NCI-H1417 (cell line): ENCODE measurements around the gene PFN2.
A peak's percentile ranks its signal among the peaks of the same experiment; 100 is the strongest.
"Not testable (repeated sequence)": the region's sequence is repeated elsewhere in the genome, so short reads cannot be mapped to it uniquely, and the experiment has no call there.

Experiments
- DNase-seq, 3 experiments: peaks; one replicate each; lab custom pipeline; 2025; lab: John Stamatoyannopoulos, UW

Gene PFN2

DNA sequence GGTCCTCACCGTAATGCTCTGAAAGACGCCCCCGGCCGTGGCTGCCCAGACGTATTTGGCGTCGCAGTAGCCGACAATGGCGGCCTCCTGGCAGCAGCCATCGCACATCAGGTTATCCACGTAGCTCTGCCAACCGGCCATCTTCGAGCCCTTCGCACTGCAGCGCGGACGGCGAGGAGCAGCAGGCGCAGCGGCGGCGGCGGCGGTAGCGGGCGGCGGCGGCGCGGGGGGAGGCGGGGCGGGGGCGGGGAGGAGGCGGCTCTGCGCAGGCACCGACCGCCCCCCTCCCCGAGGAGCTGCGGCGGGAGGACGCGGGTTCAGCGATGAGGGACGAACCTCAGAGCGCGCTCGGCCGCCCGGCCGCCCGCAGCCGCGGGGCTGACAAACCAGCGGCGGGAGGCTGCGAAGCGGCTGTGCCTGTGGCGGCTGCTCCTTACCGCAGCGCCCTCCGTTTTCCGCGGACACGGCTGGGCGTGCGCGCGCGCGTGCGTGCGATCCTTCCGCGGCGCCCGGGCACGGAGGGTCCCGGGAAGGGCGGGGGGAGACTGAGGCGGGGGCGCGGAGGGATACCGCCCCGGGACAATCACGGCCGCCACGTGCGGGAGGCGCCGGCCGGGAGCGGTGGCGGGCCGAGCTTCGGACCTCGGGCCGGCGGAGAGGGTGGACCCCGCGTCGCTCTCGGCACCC lies at the start of gene PFN2:
Gene PFN2 (minus strand): TSS at position 180 of the 687 bp plus-strand sequence. CDS start 39 bp downstream, at position 141.
- peak; percentile 88 to 99 (median 97) for DNase-seq

DNA sequence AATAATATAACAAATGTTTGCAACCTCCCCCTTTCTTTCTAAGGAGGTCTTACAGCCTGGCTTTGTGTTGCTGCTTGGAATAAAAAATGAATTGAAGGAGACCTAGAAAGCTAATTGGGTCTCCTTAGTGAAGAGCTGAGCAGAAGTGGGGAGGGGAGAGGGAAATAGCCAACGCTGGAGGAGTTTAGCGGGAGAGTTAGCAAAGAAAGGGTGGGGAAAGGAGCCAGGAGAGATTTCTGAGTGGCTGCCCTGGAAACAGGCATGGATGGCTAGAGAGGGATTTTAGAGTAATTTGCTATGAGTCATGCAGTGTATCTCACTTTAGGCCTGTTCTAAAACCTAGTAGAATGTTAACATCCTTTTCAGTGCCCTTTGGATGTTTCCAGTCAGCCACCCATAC lies 45.2 kb upstream of the PFN2 start:
- peak in 1 of 3 experiments; percentile 6 for DNase-seq

DNA sequence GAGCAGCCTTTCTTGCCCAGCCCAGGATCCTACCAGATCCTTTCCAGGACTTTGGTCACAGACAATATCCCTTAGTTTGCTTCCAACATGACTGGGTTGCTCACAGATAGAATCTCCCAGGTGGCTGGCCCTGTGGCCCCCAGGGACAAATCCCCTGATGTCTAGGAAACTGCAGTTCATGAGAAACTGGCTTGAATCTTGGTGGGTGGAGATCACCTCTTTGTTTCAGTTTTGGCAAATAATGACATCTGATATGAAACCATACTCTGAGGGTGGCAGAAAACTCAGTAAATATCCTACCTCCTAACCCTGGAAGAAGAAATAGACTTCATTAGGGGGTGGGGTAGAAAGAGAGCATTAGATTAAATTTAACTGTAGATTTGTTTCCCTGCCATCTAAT lies 44.1 kb upstream of the PFN2 start:
- no peak for DNase-seq

DNA sequence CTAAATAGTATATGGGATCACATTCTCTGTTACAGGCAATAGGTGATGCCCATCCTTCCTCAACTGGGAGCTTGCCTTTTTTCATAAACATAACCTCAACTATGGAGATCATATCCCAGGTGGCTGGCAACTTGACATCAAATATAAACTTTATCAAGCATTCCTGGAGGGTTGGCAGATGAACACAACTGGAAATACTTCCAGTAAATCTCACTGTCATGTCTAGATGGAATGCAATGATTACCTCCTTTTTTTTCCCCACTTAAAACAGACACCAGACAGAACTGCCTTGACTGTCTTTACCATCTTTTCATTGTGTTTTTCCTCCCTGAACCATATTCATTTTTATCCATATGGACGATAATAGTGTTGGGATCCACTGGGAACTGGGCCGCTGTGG lies 43.1 kb upstream of the PFN2 start:
- no peak for DNase-seq

GRCh38 chr3:150006794-150007193 lies 36.1 kb upstream of the PFN2 start:
- DNase-seq = no peak

GRCh38 chr3:150005243-150006112 lies 34.8 kb upstream of the PFN2 start:
- no peak for DNase-seq

GRCh38 chr3:150000641-150001040 lies 29.9 kb upstream of the PFN2 start:
- DNase-seq = no peak

DNA sequence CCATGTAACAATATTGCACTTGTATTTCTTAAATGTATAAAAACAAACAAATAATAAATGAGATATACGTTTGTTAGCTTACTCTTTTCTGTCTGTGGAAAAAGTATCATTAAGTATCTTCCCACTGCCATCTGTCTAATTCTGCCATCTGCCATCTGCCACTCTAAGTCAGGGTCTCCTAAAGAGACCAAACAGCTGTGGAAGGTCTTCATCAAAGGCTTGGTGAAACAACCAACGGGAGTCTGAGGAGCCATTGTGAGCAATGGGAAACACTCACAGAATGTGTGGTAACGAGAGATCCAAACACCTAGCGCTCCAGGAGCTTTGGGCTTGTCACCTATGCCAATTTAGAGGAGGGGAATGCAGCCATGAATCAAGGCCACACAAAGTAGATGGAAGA lies 28.7 kb upstream of the PFN2 start:
- no peak for DNase-seq

GRCh38 chr3:149998946-149999345 lies 28.3 kb upstream of the PFN2 start:
- DNase-seq = no peak

GRCh38 chr3:149992416-149993058 lies 21.8 kb upstream of the PFN2 start:
- no peak for DNase-seq

GRCh38 chr3:149990423-149990948 lies 19.8 kb upstream of the PFN2 start:
- no peak for DNase-seq

DNA sequence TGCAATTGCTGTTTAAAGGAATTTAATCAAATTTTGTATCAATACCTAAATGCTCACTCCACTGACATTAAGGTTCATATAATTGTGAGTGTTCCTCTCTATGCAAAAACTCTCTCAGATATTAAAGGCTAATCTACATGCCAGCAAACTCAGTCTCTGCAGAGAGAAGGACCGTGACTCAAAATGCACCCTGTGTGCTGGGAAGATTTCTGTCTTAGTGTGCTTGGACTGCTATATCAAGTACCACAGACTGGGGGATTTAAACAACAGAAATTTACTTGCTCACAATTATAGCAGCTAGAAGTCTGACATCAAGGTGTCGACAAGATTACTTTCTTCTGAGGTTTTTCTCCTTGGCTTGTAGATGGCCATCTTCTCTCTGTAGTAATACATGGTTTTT lies 18.6 kb upstream of the PFN2 start:
- DNase-seq = no peak

DNA sequence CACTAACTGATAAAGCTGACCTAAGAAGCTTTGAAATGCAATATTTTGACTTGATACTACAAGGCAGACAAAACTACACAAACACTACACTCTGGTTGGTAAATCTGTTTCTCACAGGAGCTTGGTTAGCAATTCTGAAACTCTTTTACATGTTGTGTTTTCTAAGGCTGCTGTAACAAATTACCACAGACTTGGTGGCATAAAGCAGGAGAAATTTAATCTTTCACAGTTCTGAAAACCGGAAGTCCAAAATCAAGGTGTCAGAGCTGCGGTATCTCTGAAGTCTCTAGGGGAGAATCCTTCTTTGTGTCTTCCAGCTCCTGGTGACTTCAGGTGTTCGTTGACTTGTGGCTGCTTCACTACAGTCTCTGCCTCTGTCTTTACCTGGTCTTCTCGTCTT lies 12.9 kb upstream of the PFN2 start:
- DNase-seq = no peak

- DNase-seq = not testable (repeated sequence)
These were observed 12.4 kb upstream of the PFN2 start for GRCh38 chr3:149983053-149983452.

GRCh38 chr3:149981979-149982378 lies 11.3 kb upstream of the PFN2 start:
- DNase-seq = not testable (repeated sequence)

DNA sequence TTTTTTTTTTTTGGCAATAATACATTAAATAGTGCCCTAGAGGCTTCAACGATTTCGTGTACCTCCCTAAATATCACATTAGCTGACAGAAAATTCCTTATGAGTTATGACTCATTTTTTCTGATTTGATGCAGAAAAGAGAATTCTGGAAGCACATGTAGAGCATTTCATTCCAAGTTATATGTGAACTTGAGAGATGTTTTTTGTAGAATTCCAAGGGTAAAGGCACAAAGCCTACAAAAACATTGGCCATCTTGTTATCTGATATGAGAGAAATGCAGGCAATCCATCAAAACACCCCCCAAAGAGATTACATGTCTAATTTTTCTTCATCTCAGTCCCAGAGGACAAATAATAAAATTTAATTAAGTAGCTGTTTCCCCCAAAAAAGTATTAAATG lies 6.7 kb upstream of the PFN2 start:
- no peak for DNase-seq

DNA sequence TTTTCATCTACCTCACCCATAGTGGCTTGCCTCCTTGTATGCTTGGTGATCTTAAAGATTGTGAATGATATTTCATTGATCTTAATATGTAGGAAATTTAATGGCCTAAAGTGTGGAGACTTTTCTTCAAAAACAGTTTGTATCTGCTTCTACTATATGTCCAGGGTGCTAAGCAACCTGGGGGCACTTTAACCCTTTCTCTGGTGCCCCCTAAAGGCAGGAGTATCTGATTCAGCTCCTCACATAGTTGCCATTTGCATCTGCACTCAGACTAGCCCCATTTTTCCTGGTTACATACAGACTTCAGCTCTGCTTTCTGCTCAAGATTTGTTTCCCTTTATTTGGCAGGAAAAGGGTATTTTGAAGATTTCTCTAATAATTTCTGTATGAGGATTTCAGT lies 5.2 kb upstream of the PFN2 start:
- no peak for DNase-seq

DNA sequence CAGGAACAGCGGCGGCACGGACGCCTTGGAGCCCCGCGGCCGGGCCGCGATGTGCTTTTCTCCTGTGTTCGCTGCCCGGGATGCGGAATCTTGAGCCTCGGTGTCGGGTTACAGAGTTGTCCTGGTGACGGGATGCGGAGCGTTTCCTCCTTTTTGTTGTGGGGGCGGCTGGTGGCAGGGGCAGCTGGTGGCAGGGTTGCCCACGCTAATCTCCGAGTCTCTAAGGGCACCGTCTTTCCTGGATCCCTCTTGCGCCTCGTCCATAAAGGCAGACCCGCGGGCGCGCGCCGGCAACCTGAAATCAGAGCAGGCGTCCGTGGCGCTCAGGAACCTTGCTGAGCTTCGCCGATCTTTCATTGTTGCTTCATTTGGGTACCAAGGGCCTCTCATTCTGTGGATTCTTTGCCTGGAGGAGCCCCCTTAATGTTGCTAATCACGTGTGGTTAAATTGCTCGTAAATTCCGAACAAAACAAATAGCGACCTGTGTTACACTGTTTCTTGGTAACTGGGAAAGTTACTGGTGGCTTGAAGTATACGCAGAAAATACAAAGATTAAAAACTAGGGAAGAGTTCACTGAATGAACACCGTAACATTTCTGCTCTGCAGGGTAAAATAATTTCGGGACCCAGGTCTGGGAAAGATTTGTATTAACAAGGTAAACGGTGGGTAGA lies 844 bp upstream of the PFN2 start:
- DNase-seq = peak; percentile 82 to 99 (median 97)

GRCh38 chr3:149969940-149970715 lies 567 bp downstream of the PFN2 start:
- DNase-seq = peak; percentile 76 to 95 (median 90)

GRCh38 chr3:149969110-149969939 lies 1.4 kb downstream of the PFN2 start:
- DNase-seq = peak; percentile 49 to 90 (median 76)
